ENCODE data around the gene PHYHD1.
"Not testable (repeated sequence)": the region's sequence is repeated elsewhere in the genome, so short reads cannot be mapped to it uniquely, and the experiment has no call there.

DNA sequence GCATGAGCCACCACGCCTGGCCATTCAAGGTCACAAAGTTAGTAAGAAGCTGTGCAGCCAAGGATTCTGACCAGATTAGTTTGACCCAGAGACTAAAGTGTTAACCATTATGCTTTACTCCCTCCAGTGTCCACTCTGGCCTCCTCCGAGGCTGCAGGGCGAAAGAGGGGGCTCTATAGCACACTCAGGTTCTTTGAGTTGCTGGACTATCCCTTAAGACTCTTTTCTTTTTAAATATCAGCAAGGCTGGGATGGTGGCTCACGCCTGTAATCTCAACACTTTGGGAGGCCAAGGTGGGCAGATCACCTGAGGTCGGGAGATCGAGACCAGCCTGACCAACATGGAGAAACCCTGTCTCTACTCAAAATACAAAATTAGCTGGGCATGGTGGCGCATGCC lies 24.2 kb downstream of the PHYHD1 start:
- TF ChIP-seq, protein P1, sequence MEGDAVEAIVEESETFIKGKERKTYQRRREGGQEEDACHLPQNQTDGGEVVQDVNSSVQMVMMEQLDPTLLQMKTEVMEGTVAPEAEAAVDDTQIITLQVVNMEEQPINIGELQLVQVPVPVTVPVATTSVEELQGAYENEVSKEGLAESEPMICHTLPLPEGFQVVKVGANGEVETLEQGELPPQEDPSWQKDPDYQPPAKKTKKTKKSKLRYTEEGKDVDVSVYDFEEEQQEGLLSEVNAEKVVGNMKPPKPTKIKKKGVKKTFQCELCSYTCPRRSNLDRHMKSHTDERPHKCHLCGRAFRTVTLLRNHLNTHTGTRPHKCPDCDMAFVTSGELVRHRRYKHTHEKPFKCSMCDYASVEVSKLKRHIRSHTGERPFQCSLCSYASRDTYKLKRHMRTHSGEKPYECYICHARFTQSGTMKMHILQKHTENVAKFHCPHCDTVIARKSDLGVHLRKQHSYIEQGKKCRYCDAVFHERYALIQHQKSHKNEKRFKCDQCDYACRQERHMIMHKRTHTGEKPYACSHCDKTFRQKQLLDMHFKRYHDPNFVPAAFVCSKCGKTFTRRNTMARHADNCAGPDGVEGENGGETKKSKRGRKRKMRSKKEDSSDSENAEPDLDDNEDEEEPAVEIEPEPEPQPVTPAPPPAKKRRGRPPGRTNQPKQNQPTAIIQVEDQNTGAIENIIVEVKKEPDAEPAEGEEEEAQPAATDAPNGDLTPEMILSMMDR (conservative IDR thresholded peaks at IDR 0.05 in 1 of 2, IDR thresholded peaks at IDR 0.05 in 1 of 2; ENCODE audit: extremely low read depth in 1 of 2, insufficient read depth in 1 of 2, low read depth in 1 of 2, low read length in 2 of 2), result not testable (repeated sequence)
- not testable (repeated sequence) for TF ChIP-seq EZH2 (IDR thresholded peaks at IDR 0.05; ENCODE audit: borderline replicate concordance, low read length)
